Neural cell (in vitro differentiated cells): ENCODE measurements around the gene GNAS-AS1. TPM values are rescaled to one million over a fixed set of nuclear protein-coding genes. Genes with fewer than 3 reads are reported as not detected.

Source experiments
- H2AFZ ChIP-seq: fragments of 200-600, 300-800 bp; sonication (generic), shearing (Covaris generic); 2 replicates; pipeline ENCODE4 v1.6.0; 2014; ENCODE audit warnings: low read depth, mild to moderate bottlenecking, antibody characterized with exemption, low read length, moderate library complexity
- H3F3A ChIP-seq: fragments of 200-600 bp; shearing (Covaris generic); 2 replicates; pipeline ENCODE4 v1.6.1; 2016; ENCODE audit warnings: mild to moderate bottlenecking, moderate library complexity, mixed read lengths, antibody characterized with exemption, low read length; ENCODE audit not compliant: insufficient read depth, poor library complexity, severe bottlenecking
- H3K27ac ChIP-seq: fragments of 200-600, 300-800 bp; sonication (generic), shearing (Covaris generic); 2 replicates; pipeline ENCODE4 v1.5.1; 2014; ENCODE audit warnings: mild to moderate bottlenecking, low read length, moderate library complexity
- H3K27me3 ChIP-seq: fragments of 300-800, 200-600 bp; sonication (generic), shearing (Covaris generic); 2 replicates; pipeline ENCODE4 v1.6.0; 2014; ENCODE audit warnings: mild to moderate bottlenecking, low read depth, low read length, moderate library complexity; ENCODE audit not compliant: insufficient read depth
- H3K36me3 ChIP-seq: fragments of 300-800, 200-600 bp; sonication (generic), shearing (Covaris generic); 2 replicates; pipeline ENCODE4 v1.5.1; 2014; ENCODE audit warnings: mild to moderate bottlenecking, antibody characterized with exemption, low read length, moderate library complexity; ENCODE audit not compliant: insufficient read depth
- H3K4me2 ChIP-seq: fragments of 300-800, 200-600 bp; sonication (generic), shearing (Covaris generic); 2 replicates; pipeline ENCODE4 v1.6.0; 2014; ENCODE audit warnings: mild to moderate bottlenecking, low read length
- H3K4me3 ChIP-seq: fragments of 300-800, 200-600 bp; sonication (generic), shearing (Covaris generic); 2 replicates; pipeline ENCODE4 v1.5.1; 2014; ENCODE audit warnings: mild to moderate bottlenecking, low read length, moderate library complexity
- H3K79me2 ChIP-seq: fragments of 200-600 bp; shearing (Covaris generic); replicated peaks from 2 replicates; pipeline ENCODE4 v1.6.0; 2014; ENCODE audit warnings: mild to moderate bottlenecking, low read length, moderate library complexity; ENCODE audit not compliant: insufficient read depth
- H3K9ac ChIP-seq: fragments of 300-800, 200-600 bp; sonication (generic), shearing (Covaris generic); 2 replicates; pipeline ENCODE4 v1.6.1; 2016; ENCODE audit warnings: mild to moderate bottlenecking, low read length, mixed read lengths
- H3K9me2 ChIP-seq: fragments of 200-600 bp; shearing (Covaris generic); 2 replicates; pipeline ENCODE4 v1.6.1; 2016; ENCODE audit warnings: mild to moderate bottlenecking, low read length, mixed read lengths; ENCODE audit not compliant: insufficient read depth
- H3K9me3 ChIP-seq: fragments of 200-600, 300-800 bp; sonication (generic), shearing (Covaris generic); 2 replicates; pipeline ENCODE4 v1.6.1; 2016; ENCODE audit warnings: mild to moderate bottlenecking, mixed run types, low read length, moderate library complexity, mixed read lengths
- H4K20me1 ChIP-seq: fragments of 200-600 bp; shearing (Covaris generic); 2 replicates; pipeline ENCODE4 v1.6.1; 2016; ENCODE audit warnings: mild to moderate bottlenecking, mixed run types; ENCODE audit not compliant: insufficient read depth
- CTCF ChIP-seq: fragments of 450-650 bp; IDR thresholded peaks from 2 replicates; pipeline ENCODE4 v1.5.1; 2014; ENCODE audit warnings: antibody characterized with exemption, mild to moderate bottlenecking, moderate library complexity; ENCODE audit not compliant: poor library complexity, severe bottlenecking
- EP300 ChIP-seq: fragments of 450-650 bp; conservative IDR thresholded peaks from 2 replicates; pipeline ENCODE4 v1.6.1; 2014; ENCODE audit warnings: antibody characterized with exemption, mild to moderate bottlenecking, moderate library complexity; ENCODE audit not compliant: poor library complexity, severe bottlenecking
- EZH2 ChIP-seq: fragments of 200-600, 300-800 bp; shearing (Covaris generic), sonication (generic); IDR thresholded peaks from 2 replicates; pipeline ENCODE4 v1.6.1; 2014; ENCODE audit warnings: antibody characterized with exemption, low read length, borderline replicate concordance, mild to moderate bottlenecking; ENCODE audit not compliant: insufficient read depth, poor library complexity, severe bottlenecking
- MXI1 ChIP-seq: fragments of 450-650 bp; conservative IDR thresholded peaks from 2 replicates; pipeline ENCODE4 v1.6.1; 2014; ENCODE audit warnings: antibody characterized with exemption, mild to moderate bottlenecking; ENCODE audit not compliant: poor library complexity, severe bottlenecking
- POLR2AphosphoS5 ChIP-seq: IDR thresholded peaks from 2 replicates; pipeline ENCODE4 v1.6.1; 2012
- RAD21 ChIP-seq: fragments of 450-650 bp; conservative IDR thresholded peaks from 2 replicates; pipeline ENCODE4 v1.6.1; 2014; ENCODE audit warnings: antibody characterized with exemption, mild to moderate bottlenecking, moderate library complexity
- REST ChIP-seq: IDR thresholded peaks from 2 replicates; pipeline ENCODE4 v1.6.1; 2012; ENCODE audit warnings: borderline replicate concordance
- SMC3 ChIP-seq: fragments of 450-650 bp; conservative IDR thresholded peaks from 2 replicates; pipeline ENCODE4 v1.6.1; 2014; ENCODE audit warnings: antibody characterized with exemption, mild to moderate bottlenecking, moderate library complexity; ENCODE audit not compliant: poor library complexity
- TAF1 ChIP-seq: IDR thresholded peaks from 2 replicates; pipeline ENCODE4 v1.6.1; 2012; ENCODE audit warnings: low read depth
- polyA plus RNA-seq: library from polyadenylated mRNA; depleted of rRNA; stranded (reverse); fragments of >200 nt; gene quantifications from 2 replicates; pipeline ENCODE4 v1.2.3, GENCODE V29; 2014

GNAS-AS1 gene
- polyA plus RNA-seq, 1 donor from 2014 or later, result not detected

GRCh38 chr20:58895448-58896180, 44.9 kb upstream of the GNAS-AS1 start:
- no peaks in the 10 kb centered on the region for H3K9me3 ChIP-seq
- H4K20me1 ChIP-seq, result no peaks in the 10 kb centered on the region
- no peak overlapping the region for H2AFZ ChIP-seq
- H3K9me2 ChIP-seq, result no peaks in the 10 kb centered on the region
- TF ChIP-seq SMC3 (no peak), POLR2AphosphoS5 (no peak), EP300 (no peak), MXI1 (no peak), REST (no peak), RAD21 (no peak), TAF1 (no peak), EZH2 (no peak), CTCF (no peak)
- no peaks in the 10 kb centered on the region for H3K27me3 ChIP-seq
- no peaks in the 10 kb centered on the region for H3K36me3 ChIP-seq
- H3K9ac ChIP-seq, result peak overlapping the region; percentile 100
- peak overlapping the region; percentile 99 for H3K27ac ChIP-seq
- no peaks in the 10 kb centered on the region for H3F3A ChIP-seq
- peak overlapping the region; percentile 77 for H3K4me2 ChIP-seq
- H3K4me3 ChIP-seq, result peak overlapping the region; percentile 86
- H3K79me2 ChIP-seq, result peaks cover 81% of the 10 kb centered on the region

GRCh38 chr20:58894652-58895447, 44.1 kb upstream of the GNAS-AS1 start:
- no peaks in the 10 kb centered on the region for H3K36me3 ChIP-seq
- no peaks in the 10 kb centered on the region for H3F3A ChIP-seq
- peaks cover 73% of the 10 kb centered on the region for H3K79me2 ChIP-seq
- peak overlapping the region; percentile 77 for H3K4me2 ChIP-seq
- H3K27ac ChIP-seq, result peak overlapping the region; percentile 99
- H4K20me1 ChIP-seq, result no peaks in the 10 kb centered on the region
- no peak overlapping the region for H2AFZ ChIP-seq
- H3K27me3 ChIP-seq, result no peaks in the 10 kb centered on the region
- H3K9ac ChIP-seq, result peak overlapping the region; percentile 100
- TF ChIP-seq EP300 (no peak), POLR2AphosphoS5 (peak; percentile 34), EZH2 (no peak), SMC3 (no peak), REST (no peak), RAD21 (no peak), MXI1 (no peak), CTCF (no peak), TAF1 (no peak)
- H3K9me3 ChIP-seq, result no peaks in the 10 kb centered on the region
- no peaks in the 10 kb centered on the region for H3K9me2 ChIP-seq
- peak overlapping the region; percentile 86 for H3K4me3 ChIP-seq
